ENCODE results near the gene STX18.

Gene STX18

GRCh38 chr4:4480685-4481398 is 61.0 kb downstream of the STX18 start:
- Histone ChIP-seq H3K4me3 (ENCODE audit: insufficient read length, low read depth) (no peak overlapping the region), H3K36me3 (ENCODE audit: insufficient read depth, insufficient read length, low read length) (no peaks in the 10 kb centered on the region), H3K27me3 (ENCODE audit: insufficient read depth, insufficient read length) (no peaks in the 10 kb centered on the region), H3K9me3 (ENCODE audit: insufficient read depth, low read length) (no peaks in the 10 kb centered on the region), H3K9ac (ENCODE audit: insufficient read length, low read depth) (no peak overlapping the region), H3K4me1 (ENCODE audit: insufficient read depth, insufficient read length) (no peaks in the 10 kb centered on the region)
- TF ChIP-seq SUZ12 (IDR thresholded peaks at IDR 0.05; ENCODE audit: extremely low read depth, insufficient read depth, insufficient read length) (no peak), ZNF274 (IDR thresholded peaks at IDR 0.05; ENCODE audit: low read depth, low read length) (no peak), YY1 (IDR thresholded peaks at IDR 0.05; ENCODE audit: insufficient read depth, insufficient read length) (no peak)
- DNase-seq (ENCODE audit: low read depth, low spot score): no peak

- TF ChIP-seq ZNF274 (IDR thresholded peaks at IDR 0.05; ENCODE audit: low read depth, low read length): no peak
- no peak for TF ChIP-seq YY1 (IDR thresholded peaks at IDR 0.05; ENCODE audit: insufficient read depth, insufficient read length)
- TF ChIP-seq SUZ12 (IDR thresholded peaks at IDR 0.05; ENCODE audit: extremely low read depth, insufficient read depth, insufficient read length): no peak
- DNase-seq (ENCODE audit: low read depth, low spot score): no peak
- no peak overlapping the region for H3K4me3 ChIP-seq (ENCODE audit: insufficient read length, low read depth)
- H3K27me3 ChIP-seq (ENCODE audit: insufficient read depth, insufficient read length): no peaks in the 10 kb centered on the region
- H3K36me3 ChIP-seq (ENCODE audit: insufficient read depth, insufficient read length, low read length): no peaks in the 10 kb centered on the region
- no peaks in the 10 kb centered on the region for H3K9me3 ChIP-seq (ENCODE audit: insufficient read depth, low read length)
- H3K9ac ChIP-seq (ENCODE audit: insufficient read length, low read depth): no peak overlapping the region
- no peaks in the 10 kb centered on the region for H3K4me1 ChIP-seq (ENCODE audit: insufficient read depth, insufficient read length)
Measured at GRCh38 chr4:4480205-4480604, 61.6 kb downstream of the STX18 start.

GRCh38 chr4:4479366-4479765 is 62.5 kb downstream of the STX18 start:
- no peak for DNase-seq (ENCODE audit: low read depth, low spot score)
- Histone ChIP-seq H3K9me3 (ENCODE audit: insufficient read depth, low read length) (no peaks in the 10 kb centered on the region), H3K4me1 (ENCODE audit: insufficient read depth, insufficient read length) (no peaks in the 10 kb centered on the region), H3K27me3 (ENCODE audit: insufficient read depth, insufficient read length) (no peaks in the 10 kb centered on the region), H3K9ac (ENCODE audit: insufficient read length, low read depth) (no peak overlapping the region), H3K36me3 (ENCODE audit: insufficient read depth, insufficient read length, low read length) (no peaks in the 10 kb centered on the region), H3K4me3 (ENCODE audit: insufficient read length, low read depth) (no peak overlapping the region)
- TF ChIP-seq YY1 (IDR thresholded peaks at IDR 0.05; ENCODE audit: insufficient read depth, insufficient read length) (no peak), ZNF274 (IDR thresholded peaks at IDR 0.05; ENCODE audit: low read depth, low read length) (no peak), SUZ12 (IDR thresholded peaks at IDR 0.05; ENCODE audit: extremely low read depth, insufficient read depth, insufficient read length) (no peak)

- no peak for DNase-seq (ENCODE audit: low read depth, low spot score)
- no peak overlapping the region for H3K4me3 ChIP-seq (ENCODE audit: insufficient read length, low read depth)
- H3K9me3 ChIP-seq (ENCODE audit: insufficient read depth, low read length): no peaks in the 10 kb centered on the region
- no peaks in the 10 kb centered on the region for H3K4me1 ChIP-seq (ENCODE audit: insufficient read depth, insufficient read length)
- no peak for TF ChIP-seq ZNF274 (IDR thresholded peaks at IDR 0.05; ENCODE audit: low read depth, low read length)
- no peak for TF ChIP-seq SUZ12 (IDR thresholded peaks at IDR 0.05; ENCODE audit: extremely low read depth, insufficient read depth, insufficient read length)
- no peak for TF ChIP-seq YY1 (IDR thresholded peaks at IDR 0.05; ENCODE audit: insufficient read depth, insufficient read length)
- no peaks in the 10 kb centered on the region for H3K27me3 ChIP-seq (ENCODE audit: insufficient read depth, insufficient read length)
- no peak overlapping the region for H3K9ac ChIP-seq (ENCODE audit: insufficient read length, low read depth)
- no peaks in the 10 kb centered on the region for H3K36me3 ChIP-seq (ENCODE audit: insufficient read depth, insufficient read length, low read length)
Measured at GRCh38 chr4:4477796-4478195, 64.1 kb downstream of the STX18 start.

GRCh38 chr4:4477391-4477790 is 64.5 kb downstream of the STX18 start:
- no peak overlapping the region for H3K4me3 ChIP-seq (ENCODE audit: insufficient read length, low read depth)
- H3K36me3 ChIP-seq (ENCODE audit: insufficient read depth, insufficient read length, low read length): no peaks in the 10 kb centered on the region
- no peak for TF ChIP-seq ZNF274 (IDR thresholded peaks at IDR 0.05; ENCODE audit: low read depth, low read length)
- TF ChIP-seq YY1 (IDR thresholded peaks at IDR 0.05; ENCODE audit: insufficient read depth, insufficient read length): no peak
- TF ChIP-seq SUZ12 (IDR thresholded peaks at IDR 0.05; ENCODE audit: extremely low read depth, insufficient read depth, insufficient read length): no peak
- H3K9ac ChIP-seq (ENCODE audit: insufficient read length, low read depth): no peak overlapping the region
- no peaks in the 10 kb centered on the region for H3K27me3 ChIP-seq (ENCODE audit: insufficient read depth, insufficient read length)
- H3K4me1 ChIP-seq (ENCODE audit: insufficient read depth, insufficient read length): no peaks in the 10 kb centered on the region
- DNase-seq (ENCODE audit: low read depth, low spot score): no peak
- no peaks in the 10 kb centered on the region for H3K9me3 ChIP-seq (ENCODE audit: insufficient read depth, low read length)

GRCh38 chr4:4474476-4474875 is 67.4 kb downstream of the STX18 start:
- Histone ChIP-seq H3K4me1 (ENCODE audit: insufficient read depth, insufficient read length) (no peaks in the 10 kb centered on the region), H3K27me3 (ENCODE audit: insufficient read depth, insufficient read length) (no peaks in the 10 kb centered on the region), H3K36me3 (ENCODE audit: insufficient read depth, insufficient read length, low read length) (peaks cover 19% of the 10 kb centered on the region), H3K9me3 (ENCODE audit: insufficient read depth, low read length) (no peaks in the 10 kb centered on the region), H3K9ac (ENCODE audit: insufficient read length, low read depth) (no peak overlapping the region), H3K4me3 (ENCODE audit: insufficient read length, low read depth) (no peak overlapping the region)
- no peak for DNase-seq (ENCODE audit: low read depth, low spot score)
- TF ChIP-seq SUZ12 (IDR thresholded peaks at IDR 0.05; ENCODE audit: extremely low read depth, insufficient read depth, insufficient read length): no peak
- TF ChIP-seq YY1 (IDR thresholded peaks at IDR 0.05; ENCODE audit: insufficient read depth, insufficient read length): no peak
- no peak for TF ChIP-seq ZNF274 (IDR thresholded peaks at IDR 0.05; ENCODE audit: low read depth, low read length)

GRCh38 chr4:4472344-4472958 is 69.4 kb downstream of the STX18 start:
- TF ChIP-seq SUZ12 (IDR thresholded peaks at IDR 0.05; ENCODE audit: extremely low read depth, insufficient read depth, insufficient read length) (no peak), ZNF274 (IDR thresholded peaks at IDR 0.05; ENCODE audit: low read depth, low read length) (no peak), YY1 (IDR thresholded peaks at IDR 0.05; ENCODE audit: insufficient read depth, insufficient read length) (no peak)
- DNase-seq (ENCODE audit: low read depth, low spot score): no peak
- H3K27me3 ChIP-seq (ENCODE audit: insufficient read depth, insufficient read length): no peaks in the 10 kb centered on the region
- H3K9me3 ChIP-seq (ENCODE audit: insufficient read depth, low read length): no peaks in the 10 kb centered on the region; the same call in 1 of the 2 replicates
- peaks cover 33% of the 10 kb centered on the region for H3K36me3 ChIP-seq (ENCODE audit: insufficient read depth, insufficient read length, low read length)
- no peak overlapping the region for H3K9ac ChIP-seq (ENCODE audit: insufficient read length, low read depth)
- no peak overlapping the region for H3K4me3 ChIP-seq (ENCODE audit: insufficient read length, low read depth)
- H3K4me1 ChIP-seq (ENCODE audit: insufficient read depth, insufficient read length): no peaks in the 10 kb centered on the region

All from NT2/D1 (cell line).